GM18907 (cell line): ENCODE measurements around the gene AMDHD2.
A peak's percentile ranks its signal among the peaks of the same experiment; 100 is the strongest.
"Not testable (repeated sequence)": the region's sequence is repeated elsewhere in the genome, so short reads cannot be mapped to it uniquely, and the experiment has no call there.

Experiments used
- ATAC-seq: cut with Tn5 transposase; IDR thresholded peaks from one replicate; pipeline ENCODE4 v1.9.1; 2021; ENCODE audit warnings: mild to moderate bottlenecking, moderate library complexity; ENCODE audit not compliant: unreplicated experiment

The AMDHD2 gene

GRCh38 chr16:2531696-2532493 is 11.7 kb downstream of the AMDHD2 start:
- peak; percentile 71 for ATAC-seq

- ATAC-seq, result no peak
These were observed 12.4 kb downstream of the AMDHD2 start for GRCh38 chr16:2532494-2533141.

GRCh38 chr16:2533142-2533755 is 13.1 kb downstream of the AMDHD2 start:
- not testable (repeated sequence) for ATAC-seq

- ATAC-seq, result no peak
These were observed 13.7 kb downstream of the AMDHD2 start for GRCh38 chr16:2533912-2534311.

GRCh38 chr16:2534335-2534734 is 14.2 kb downstream of the AMDHD2 start:
- not testable (repeated sequence) for ATAC-seq

- no peak for ATAC-seq
These were observed 15.4 kb downstream of the AMDHD2 start for GRCh38 chr16:2535625-2536013.

GRCh38 chr16:2537451-2538379 is 17.5 kb downstream of the AMDHD2 start, which contains the start of gene PDPK1:
Gene PDPK1, plus strand, starts transcription at chr16:2538021. Its CDS starts 92 bp downstream, at chr16:2538113.
- ATAC-seq, result peak; percentile 77

- ATAC-seq, result not testable (repeated sequence)
These were observed 19.1 kb downstream of the AMDHD2 start for GRCh38 chr16:2539192-2539844.

- not testable (repeated sequence) for ATAC-seq
These were observed 19.8 kb downstream of the AMDHD2 start for GRCh38 chr16:2539845-2540458.

GRCh38 chr16:2540912-2541311 is 20.7 kb downstream of the AMDHD2 start:
- not testable (repeated sequence) for ATAC-seq

- ATAC-seq, result not testable (repeated sequence)
These were observed 21.2 kb downstream of the AMDHD2 start for GRCh38 chr16:2541409-2541808.

GRCh38 chr16:2543771-2544170 is 23.6 kb downstream of the AMDHD2 start:
- not testable (repeated sequence) for ATAC-seq

GRCh38 chr16:2550283-2550878 is 30.2 kb downstream of the AMDHD2 start:
- not testable (repeated sequence) for ATAC-seq

- ATAC-seq, result not testable (repeated sequence)
These were observed 31.3 kb downstream of the AMDHD2 start for GRCh38 chr16:2551420-2551889.

GRCh38 chr16:2554709-2555425 is 34.7 kb downstream of the AMDHD2 start:
- not testable (repeated sequence) for ATAC-seq

- ATAC-seq, result not testable (repeated sequence)
These were observed 37.0 kb downstream of the AMDHD2 start for GRCh38 chr16:2557150-2557549.

GRCh38 chr16:2560131-2560797 is 40.1 kb downstream of the AMDHD2 start:
- peak; percentile 58 for ATAC-seq

- peak; percentile 48 for ATAC-seq
These were observed 40.6 kb downstream of the AMDHD2 start for GRCh38 chr16:2560798-2561133.
